GM23338 (cell line): ENCODE results near the gene SRXN1. TPM values are rescaled to one million over a fixed set of nuclear protein-coding genes. Genes with fewer than 3 reads are reported as not detected.
A peak's percentile ranks its signal among the peaks of the same experiment; 100 is the strongest.

Experiments
- ATAC-seq: fragments of 200-7000 bp; cut with Tn5 transposase; 3 replicates; pipeline ENCODE4 v1.9.1; 2020
- DNase-seq: peaks from one replicate; pipeline ENCODE4 v3.0.0-alpha.2; 2015; ENCODE audit warnings: low spot score
- H2AFZ ChIP-seq: fragments of 200-600 bp; sonication (generic); 2 replicates; pipeline ENCODE4 v1.8.0; 2016; ENCODE audit warnings: antibody characterized with exemption, mild to moderate bottlenecking, moderate library complexity
- H3F3A ChIP-seq: fragments of 200-600 bp; sonication (generic); replicated peaks from 2 replicates; pipeline ENCODE4 v1.8.0; 2017; ENCODE audit warnings: antibody characterized with exemption, mixed run types, low read depth
- H3K27ac ChIP-seq: fragments of 200-600 bp; sonication (generic); 2 replicates; pipeline ENCODE4 v1.6.1; 2016; ENCODE audit warnings: low read depth
- H3K27me3 ChIP-seq: fragments of 200-600 bp; sonication (generic); 2 replicates; pipeline ENCODE4 v1.8.0; 2016; ENCODE audit warnings: mild to moderate bottlenecking, mixed run types, moderate library complexity; ENCODE audit not compliant: insufficient read depth
- H3K36me3 ChIP-seq: fragments of 200-600 bp; sonication (generic); 2 replicates; pipeline ENCODE4 v1.8.0; 2016; ENCODE audit warnings: mild to moderate bottlenecking; ENCODE audit not compliant: insufficient read depth
- H3K4me1 ChIP-seq: fragments of 200-600 bp; sonication (generic); 2 replicates; pipeline ENCODE4 v1.8.0; 2016; ENCODE audit warnings: mild to moderate bottlenecking, moderate library complexity; ENCODE audit not compliant: insufficient read depth
- H3K4me2 ChIP-seq: fragments of 200-600 bp; sonication (generic); 2 replicates; pipeline ENCODE4 v1.7.1; 2017; ENCODE audit warnings: mixed run types
- H3K4me3 ChIP-seq: fragments of 200-600 bp; sonication (generic); 2 replicates; pipeline ENCODE4 v1.6.1; 2016; ENCODE audit warnings: mixed run types
- H3K79me2 ChIP-seq: fragments of 200-600 bp; sonication (generic); replicated peaks from 2 replicates; pipeline ENCODE4 v1.8.0; 2017; ENCODE audit warnings: mild to moderate bottlenecking; ENCODE audit not compliant: insufficient read depth
- H3K9me2 ChIP-seq: fragments of 200-600 bp; sonication (generic); 2 replicates; pipeline ENCODE4 v1.8.0; 2017; ENCODE audit not compliant: insufficient read depth
- H4K20me1 ChIP-seq: fragments of 200-600 bp; sonication (generic); replicated peaks from 2 replicates; pipeline ENCODE4 v1.8.0; 2017; ENCODE audit warnings: mild to moderate bottlenecking; ENCODE audit not compliant: insufficient read depth
- H3K27ac Mint-ChIP-seq: 2 replicates; pipeline ENCODE4 v1.8.0; 2020; ENCODE audit warnings: inconsistent platforms, mild to moderate bottlenecking, moderate library complexity, mixed read lengths
- H3K27me3 Mint-ChIP-seq: 3 replicates; pipeline ENCODE4 v1.8.0; 2022; ENCODE audit warnings: low read depth, mild to moderate bottlenecking, moderate library complexity, mixed read lengths, inconsistent platforms; ENCODE audit not compliant: insufficient read depth, poor library complexity
- H3K36me3 Mint-ChIP-seq: 3 replicates; pipeline ENCODE4 v1.8.0; 2021; ENCODE audit warnings: low read depth, mild to moderate bottlenecking, inconsistent platforms, moderate library complexity, mixed read lengths
- H3K4me1 Mint-ChIP-seq: 3 replicates; pipeline ENCODE4 v1.8.0; 2020; ENCODE audit warnings: mild to moderate bottlenecking, inconsistent platforms, mixed read lengths
- H3K4me3 Mint-ChIP-seq: 3 replicates; pipeline ENCODE4 v1.8.0; 2021; ENCODE audit warnings: moderate library complexity, mild to moderate bottlenecking, inconsistent platforms, mixed read lengths
- H3K9me3 Mint-ChIP-seq: 3 replicates; pipeline ENCODE4 v1.8.0; 2020; ENCODE audit warnings: moderate library complexity, mild to moderate bottlenecking, inconsistent platforms, mixed read lengths
- CREB1 ChIP-seq: fragments of 250-450 bp; sonication (Bioruptor Pico); IDR thresholded peaks from 2 replicates; pipeline ENCODE4 v1.5.0; 2020; ENCODE audit warnings: low read depth, mild to moderate bottlenecking, moderate library complexity
- CTCF ChIP-seq, 2 experiments: fragments of 200-600 bp in 1 of 2; sonication (generic) in 1 of 2; conservative IDR thresholded peaks; 2 replicates each; pipeline versions ENCODE4 v1.5.1 to v1.6.1; 2016 to 2017; ENCODE audit warnings: antibody characterized with exemption in 2 of 2, low read depth in 2 of 2, mild to moderate bottlenecking in 2 of 2, moderate library complexity in 1 of 2
- ETS1 ChIP-seq: IDR thresholded peaks from 2 replicates; pipeline ENCODE4 v1.6.1; 2016; ENCODE audit warnings: antibody characterized with exemption
- EZH2 ChIP-seq: fragments of 200-600 bp; sonication (generic); IDR thresholded peaks from one replicate; pipeline ENCODE4 v1.8.0; 2017; ENCODE audit warnings: antibody characterized with exemption, mild to moderate bottlenecking, low read depth; ENCODE audit not compliant: unreplicated experiment
- EZH2phosphoT487 ChIP-seq: fragments of 200-600 bp; sonication (generic); IDR thresholded peaks from one replicate; pipeline ENCODE4 v1.8.1; 2018; ENCODE audit warnings: antibody characterized with exemption; ENCODE audit not compliant: unreplicated experiment
- JUNB ChIP-seq: IDR thresholded peaks from one replicate; pipeline ENCODE4 v1.6.1; 2016; ENCODE audit warnings: antibody characterized with exemption; ENCODE audit not compliant: unreplicated experiment
- NANOG ChIP-seq: IDR thresholded peaks from 2 replicates; pipeline ENCODE4 v1.6.1; 2016; ENCODE audit warnings: antibody characterized with exemption, borderline replicate concordance
- REST ChIP-seq: IDR thresholded peaks from one replicate; pipeline ENCODE4 v1.6.1; 2018; ENCODE audit warnings: antibody characterized with exemption; ENCODE audit not compliant: unreplicated experiment
- STAT1 ChIP-seq: IDR thresholded peaks from one replicate; pipeline ENCODE4 v1.6.1; 2016; ENCODE audit warnings: antibody characterized with exemption; ENCODE audit not compliant: unreplicated experiment
- ZNF114 ChIP-seq: fragments of 250-450 bp; sonication (Bioruptor Pico); IDR thresholded peaks from 2 replicates; pipeline ENCODE4 v1.5.0; 2020; ENCODE audit warnings: mild to moderate bottlenecking, moderate library complexity
- polyA plus RNA-seq: library from polyadenylated mRNA; unstranded; fragments of >200 nt; fragmentation: Nextera tagmentation; extraction: Ambion mirVana; gene quantifications from 2 replicates; pipeline ENCODE4 v1.2.1, GENCODE V29; 2016
- total RNA-seq: library from RNA; depleted of rRNA; stranded (reverse); fragments of >200 nt; shearing (Covaris generic); gene quantifications from 2 replicates; pipeline ENCODE4 v1.2.3, GENCODE V29; 2014

Gene SRXN1
- total and polyA plus RNA-seq, 2 experiments from 2014 or later, result 8.4 to 26.6 TPM

DNA sequence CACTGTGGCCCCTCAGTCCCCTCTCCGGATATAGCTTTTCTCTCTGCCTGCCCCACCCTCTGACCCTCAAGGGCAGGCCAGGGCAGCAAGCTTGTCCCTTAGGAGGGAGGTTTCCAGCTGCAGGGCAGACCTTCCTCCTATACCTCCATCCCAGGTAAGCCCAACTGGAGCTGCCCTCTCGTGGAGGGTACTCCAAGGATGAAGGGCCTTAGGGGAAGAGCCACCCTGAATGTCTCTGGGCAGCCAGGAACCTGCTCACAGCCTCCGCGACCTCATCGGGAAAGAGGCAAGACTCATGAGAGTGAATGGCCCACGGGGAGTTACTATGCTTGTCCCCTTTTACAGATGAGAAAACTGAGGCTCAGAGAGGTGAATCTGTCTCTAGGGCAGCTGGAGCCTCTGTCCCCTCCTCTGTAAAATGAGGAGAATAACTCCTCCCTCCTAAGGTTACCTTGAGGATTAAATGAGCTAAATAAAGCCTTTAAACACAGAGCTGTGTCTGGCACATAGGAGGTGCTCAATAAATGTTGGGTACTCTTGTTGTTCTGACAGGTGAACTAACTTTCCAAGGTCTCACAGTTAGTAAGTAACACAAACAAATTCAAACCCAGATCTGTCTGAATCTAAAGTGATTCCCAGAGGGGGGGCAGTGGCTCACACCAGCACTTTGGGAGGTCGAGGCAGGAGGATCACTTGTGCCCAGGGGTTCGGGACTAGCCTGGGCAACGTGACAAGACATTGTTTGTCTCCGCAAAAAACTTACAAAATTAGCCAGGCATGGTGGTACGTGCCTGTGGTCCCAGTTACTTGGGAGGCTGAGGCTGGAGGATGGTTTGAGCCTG, 12.1 kb downstream of the SRXN1 start:
- no peak overlapping the region for H3K27ac Mint-ChIP-seq
- peaks cover 11% of the 10 kb centered on the region for H3K9me3 Mint-ChIP-seq
- H3F3A ChIP-seq, result peaks cover 15% of the 10 kb centered on the region; the same call in 1 of the 2 replicates
- H3K4me3 Mint-ChIP-seq, result peak overlapping the region; percentile 55
- no peaks in the 10 kb centered on the region for H3K27me3 ChIP-seq
- H3K36me3 ChIP-seq, result no peaks in the 10 kb centered on the region
- no peaks in the 10 kb centered on the region for H3K79me2 ChIP-seq
- no peak overlapping the region for H3K27ac ChIP-seq
- no peaks in the 10 kb centered on the region for H3K9me2 ChIP-seq
- H3K36me3 Mint-ChIP-seq, result peaks cover 3% of the 10 kb centered on the region; the same call in 1 of the 3 replicates
- no peak overlapping the region for H3K4me3 ChIP-seq
- H3K27me3 Mint-ChIP-seq, result peaks cover 20% of the 10 kb centered on the region
- H4K20me1 ChIP-seq, result no peaks in the 10 kb centered on the region
- peaks cover 9% of the 10 kb centered on the region for H3K4me1 Mint-ChIP-seq
- H3K4me2 ChIP-seq, result no peak overlapping the region
- H2AFZ ChIP-seq, result no peak overlapping the region; the same call in 1 of the 2 replicates
- 0 out of 2 replicates have a peak, but pooled peaks cover 3% of the 10 kb centered on the region for H3K4me1 ChIP-seq
- TF ChIP-seq CTCF (conservative IDR thresholded peaks at IDR 0.05; ENCODE audit: low read depth in 2 of 2), result peak in 1 of 2 experiments; percentile 29; a peak in 1 of 4 replicates
- TF ChIP-seq EZH2, result no peak
- TF ChIP-seq STAT1, result no peak
- no peak for TF ChIP-seq NANOG
- no peak for TF ChIP-seq ETS1
- TF ChIP-seq CREB1 (CRISPR knock-in tag), result no peak
- DNase-seq, result no peak
- no peak for ATAC-seq

GRCh38 chr20:638579-638978, 14.4 kb downstream of the SRXN1 start:
- Mint-ChIP-seq H3K4me3 (no peak overlapping the region), H3K27me3 (peaks cover 19% of the 10 kb centered on the region), H3K27ac (no peak overlapping the region), H3K9me3 (peaks cover 11% of the 10 kb centered on the region), H3K36me3 (peaks cover 3% of the 10 kb centered on the region; the same call in 1 of the 3 replicates), H3K4me1 (peaks cover 13% of the 10 kb centered on the region)
- no peak for ATAC-seq
- no peaks in the 10 kb centered on the region for H4K20me1 ChIP-seq
- TF ChIP-seq REST (no peak), ZNF114 (CRISPR knock-in tag) (no peak), JUNB (no peak), EZH2phosphoT487 (no peak), ETS1 (no peak)
- no peaks in the 10 kb centered on the region for H3K79me2 ChIP-seq
- DNase-seq, result no peak
- H3K4me3 ChIP-seq, result no peak overlapping the region
- H3K4me2 ChIP-seq, result no peak overlapping the region
- no peaks in the 10 kb centered on the region for H3K27me3 ChIP-seq
- H3K36me3 ChIP-seq, result no peaks in the 10 kb centered on the region
- no peak overlapping the region for H2AFZ ChIP-seq
- H3K27ac ChIP-seq, result no peak overlapping the region
- H3K9me2 ChIP-seq, result no peaks in the 10 kb centered on the region
- peaks cover 15% of the 10 kb centered on the region; the same call in 1 of the 2 replicates for H3F3A ChIP-seq
- H3K4me1 ChIP-seq, result no peaks in the 10 kb centered on the region
